Cardiac fibroblast (primary cell): Measurements from ENCODE around the gene ITPKC.

Source experiments
- DNase-seq, 2 donors: peaks; one replicate each; pipeline versions ENCODE4 v3.0.0 to v3.0.0-alpha.2; 2010; ENCODE audit warnings: low read depth in 2 of 2
- H3K4me3 ChIP-seq, 2 donors: replicated peaks in 1 of 2; 1 replicate in 1 of 2; 2 replicates in 1 of 2; pipeline ENCODE4 v1.5.1; 2011; ENCODE audit warnings: low read depth in 2 of 2, low read length in 2 of 2, mild to moderate bottlenecking in 2 of 2, moderate library complexity in 1 of 2
- CTCF ChIP-seq: IDR thresholded peaks from one replicate; pipeline ENCODE4 v1.5.1; 2011; ENCODE audit warnings: low read depth, mild to moderate bottlenecking, low read length, inconsistent platforms

The ITPKC gene

GRCh38 chr19:40755248-40755624 is 38.3 kb downstream of the ITPKC start:
- no peak overlapping the region for H3K4me3 ChIP-seq
- no peak for DNase-seq
- TF ChIP-seq CTCF, result no peak

DNA sequence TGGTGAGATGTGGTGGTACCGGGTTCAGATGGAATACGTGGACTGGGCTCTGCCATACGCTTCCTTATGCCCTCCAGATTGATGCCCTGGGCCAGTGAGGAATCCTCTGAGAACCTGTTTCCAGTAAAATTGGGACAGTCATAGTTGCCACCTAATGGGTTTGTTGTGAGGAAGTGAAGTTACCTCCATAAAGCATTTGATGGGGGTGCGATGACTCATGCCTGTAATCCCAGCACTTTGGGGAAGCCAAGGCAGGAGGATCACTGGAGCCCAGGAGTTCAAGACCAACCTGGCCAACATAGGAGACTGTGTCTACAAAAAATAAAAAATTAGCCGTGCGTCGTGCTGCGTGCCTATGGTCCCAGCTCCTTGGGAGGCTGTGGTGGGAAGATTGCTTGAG is 38.9 kb downstream of the ITPKC start:
- H3K4me3 ChIP-seq, result no peak overlapping the region
- DNase-seq, result no peak
- TF ChIP-seq CTCF, result no peak

GRCh38 chr19:40756502-40757110 is 39.7 kb downstream of the ITPKC start:
- no peak for TF ChIP-seq CTCF
- DNase-seq, result no peak
- H3K4me3 ChIP-seq, result no peak overlapping the region

DNA sequence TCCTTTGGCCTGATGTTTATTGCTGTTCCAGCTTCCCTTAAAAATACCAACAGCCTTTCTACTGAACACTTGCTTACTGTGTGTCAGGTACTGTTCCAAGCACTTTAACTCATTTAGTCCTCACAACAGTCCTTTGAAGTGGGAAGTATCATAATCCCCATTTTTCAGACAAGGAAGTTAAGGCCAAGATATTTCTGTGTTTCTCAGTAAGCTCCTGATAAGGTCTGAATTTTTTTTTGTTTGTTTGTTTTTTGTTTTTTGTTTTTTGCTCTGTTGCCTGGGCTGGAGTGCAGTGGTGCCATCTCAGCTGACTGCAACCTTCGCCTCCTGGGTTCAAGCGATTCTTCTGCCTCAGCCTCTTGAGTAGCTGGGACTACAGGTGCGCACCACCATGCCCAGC is 41.6 kb downstream of the ITPKC start:
- DNase-seq, result no peak
- H3K4me3 ChIP-seq, result no peak overlapping the region
- no peak for TF ChIP-seq CTCF

GRCh38 chr19:40759352-40759751 is 42.4 kb downstream of the ITPKC start:
- no peak overlapping the region for H3K4me3 ChIP-seq
- no peak for DNase-seq
- TF ChIP-seq CTCF, result no peak

DNA sequence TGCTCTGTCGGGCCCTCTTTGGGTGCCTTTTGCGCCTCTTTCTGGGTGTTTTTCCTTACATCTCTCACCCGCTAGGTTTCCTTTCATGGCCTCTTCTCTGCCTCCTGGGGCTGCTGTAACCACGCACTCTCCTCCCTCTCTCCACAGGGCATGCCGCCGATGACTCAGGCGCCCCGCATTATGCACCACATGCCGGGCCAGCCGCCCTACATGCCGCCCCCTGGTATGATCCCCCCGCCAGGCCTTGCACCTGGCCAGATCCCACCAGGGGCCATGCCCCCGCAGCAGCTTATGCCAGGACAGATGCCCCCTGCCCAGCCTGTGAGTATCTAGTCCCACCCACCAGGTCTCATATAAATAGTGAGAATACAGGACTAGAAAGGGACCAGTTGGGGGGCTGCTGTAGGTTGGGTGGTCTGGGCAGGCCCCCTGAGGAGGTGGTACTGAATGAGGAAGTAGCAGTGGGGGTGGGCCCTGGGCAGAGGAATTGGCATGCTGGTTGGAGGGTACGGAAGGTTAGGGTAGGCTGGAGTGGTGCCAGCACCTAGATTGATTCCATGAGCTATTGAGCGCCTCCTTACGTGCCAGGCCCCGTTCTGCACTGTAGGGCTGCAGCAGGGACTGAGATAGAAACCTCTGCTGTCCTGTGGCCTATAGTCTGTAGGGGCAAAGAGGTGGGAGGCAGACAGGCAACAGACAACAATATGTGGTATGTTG is 46.0 kb downstream of the ITPKC start:
- no peak for DNase-seq
- no peak for TF ChIP-seq CTCF
- no peak overlapping the region for H3K4me3 ChIP-seq
